Sigmoid colon (tissue), 7 donors: Measurements from ENCODE around the gene MINK1. TPM values are rescaled to one million over a fixed set of nuclear protein-coding genes. Genes with fewer than 3 reads are reported as not detected.

Source experiments
- DNase-seq: peaks from one replicate; pipeline ENCODE4 v3.0.0-alpha.2; 2019
- H3K27ac ChIP-seq, 4 donors: fragments of 200-600 bp; sonication (generic); one replicate each; pipeline ENCODE4 v1.5.1; 2016 to 2019; ENCODE audit warnings: mild to moderate bottlenecking in 1 of 4
- H3K27me3 ChIP-seq, 3 donors: fragments of 200-600 bp; sonication (generic); one replicate each; pipeline ENCODE4 v1.5.1; 2019; ENCODE audit warnings: mild to moderate bottlenecking in 1 of 3
- H3K36me3 ChIP-seq, 4 donors: fragments of 200-600 bp; sonication (generic); one replicate each; pipeline ENCODE4 v1.5.1; 2016 to 2019
- H3K4me1 ChIP-seq, 4 donors: fragments of 200-600 bp; sonication (generic); one replicate each; pipeline ENCODE4 v1.5.1; 2017 to 2019
- H3K4me3 ChIP-seq, 4 donors: fragments of 200-600 bp; sonication (generic); one replicate each; pipeline ENCODE4 v1.5.1; 2017 to 2019; ENCODE audit warnings: mild to moderate bottlenecking in 2 of 4, moderate library complexity in 1 of 4
- H3K9me3 ChIP-seq, 4 donors: fragments of 200-600 bp in 3 of 4; sonication (generic) in 3 of 4; one replicate each; pipeline versions ENCODE4 v1.5.1 to v1.6.1; 2013 to 2019
- EP300 ChIP-seq, 4 donors: sonication (generic); formaldehyde crosslinking; IDR thresholded peaks; one replicate each; pipeline ENCODE4 v1.6.1; 2017; ENCODE audit warnings: antibody characterized with exemption in 4 of 4
- POLR2A ChIP-seq, 2 donors: fragments of 450-650 bp; IDR thresholded peaks; one replicate each; pipeline ENCODE4 v1.6.1; 2016; ENCODE audit warnings: antibody characterized with exemption in 2 of 2, mild to moderate bottlenecking in 2 of 2, moderate library complexity in 2 of 2
- POLR2AphosphoS5 ChIP-seq, 4 donors: sonication (generic); formaldehyde crosslinking; IDR thresholded peaks; one replicate each; pipeline ENCODE4 v1.6.1; 2017; ENCODE audit warnings: antibody characterized with exemption in 4 of 4
- WGBS, 2 donors: extraction: QIAGEN DNeasy Blood & Tissue Kit; methylation state at CpG; one replicate each; pipeline ENCODE4 v1.1.7; 2013; 5-methylcytosine and 5-hydroxymethylcytosine counted together
- intact Hi-C: fragments of 100-400 bp; cut with DNase I; formaldehyde crosslinking; loops from one replicate; pipeline ENCODE4 v1.15.1; 2023
- polyA plus RNA-seq, 3 donors: library from polyadenylated mRNA; stranded (reverse); fragments of 200-250 nt; gene quantifications; one replicate each; pipeline ENCODE4 v1.2.3, GENCODE V29; 2013
- total RNA-seq, 4 donors: library from RNA; depleted of rRNA; stranded (reverse); fragments of >200 nt; gene quantifications; one replicate each; pipeline ENCODE4 v1.1.0, GENCODE V29; 2016
- TF ChIP-seq, protein P1 (sequence below), 4 experiments: fragments of 450-650 bp in 3 of 4; fragments of 200-600 bp in 1 of 4; IDR thresholded peaks; one replicate each; pipeline ENCODE4 v1.5.1; 2016 to 2019; ENCODE audit warnings: antibody characterized with exemption in 4 of 4, mild to moderate bottlenecking in 3 of 4, moderate library complexity in 2 of 4
- donor health status: healthy with polysubstance abuse.
- donor health status: Bipolar disorder and iron deficiency.
- donor health status: healthy.

Gene MINK1
- total and polyA plus RNA-seq, 7 donors = 17.1 to 117 (median 43.8) TPM

DNA sequence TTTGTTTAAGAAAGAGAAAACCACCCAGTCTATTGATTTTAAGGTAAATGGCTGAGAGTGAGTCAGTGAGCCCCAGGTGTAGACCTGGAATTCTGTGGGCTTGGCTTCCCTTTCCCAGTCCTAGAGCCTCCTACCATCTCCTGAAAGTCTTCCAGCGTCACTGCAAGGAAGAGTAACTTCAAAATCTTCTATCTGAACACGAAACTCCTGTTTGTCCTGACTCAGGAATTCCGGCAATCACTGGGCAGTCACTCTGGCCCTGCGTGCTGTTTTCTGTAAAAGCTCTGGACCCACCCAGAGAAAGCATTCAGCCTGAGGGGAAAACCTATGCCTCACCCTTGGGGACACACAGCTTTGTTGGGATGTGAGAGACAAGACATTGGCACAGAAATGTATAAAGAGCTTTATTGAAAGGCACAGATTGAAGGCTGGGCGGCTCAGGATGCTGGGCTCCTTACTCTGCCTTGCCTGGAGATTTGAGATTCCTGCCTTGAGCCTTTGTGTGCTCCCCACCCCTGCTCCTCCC lies 15.9 kb downstream of the MINK1 start:
- Histone ChIP-seq H3K27me3 (no peaks in the 10 kb centered on the region), H3K4me1 (peaks cover 0 to 13% (median 6%) of the 10 kb centered on the region in 4 donors), H3K36me3 (no peaks in the 10 kb centered on the region), H3K4me3 (no peak overlapping the region), H3K9me3 (no peaks in the 10 kb centered on the region), H3K27ac (no peak overlapping the region)
- TF ChIP-seq, protein P1, sequence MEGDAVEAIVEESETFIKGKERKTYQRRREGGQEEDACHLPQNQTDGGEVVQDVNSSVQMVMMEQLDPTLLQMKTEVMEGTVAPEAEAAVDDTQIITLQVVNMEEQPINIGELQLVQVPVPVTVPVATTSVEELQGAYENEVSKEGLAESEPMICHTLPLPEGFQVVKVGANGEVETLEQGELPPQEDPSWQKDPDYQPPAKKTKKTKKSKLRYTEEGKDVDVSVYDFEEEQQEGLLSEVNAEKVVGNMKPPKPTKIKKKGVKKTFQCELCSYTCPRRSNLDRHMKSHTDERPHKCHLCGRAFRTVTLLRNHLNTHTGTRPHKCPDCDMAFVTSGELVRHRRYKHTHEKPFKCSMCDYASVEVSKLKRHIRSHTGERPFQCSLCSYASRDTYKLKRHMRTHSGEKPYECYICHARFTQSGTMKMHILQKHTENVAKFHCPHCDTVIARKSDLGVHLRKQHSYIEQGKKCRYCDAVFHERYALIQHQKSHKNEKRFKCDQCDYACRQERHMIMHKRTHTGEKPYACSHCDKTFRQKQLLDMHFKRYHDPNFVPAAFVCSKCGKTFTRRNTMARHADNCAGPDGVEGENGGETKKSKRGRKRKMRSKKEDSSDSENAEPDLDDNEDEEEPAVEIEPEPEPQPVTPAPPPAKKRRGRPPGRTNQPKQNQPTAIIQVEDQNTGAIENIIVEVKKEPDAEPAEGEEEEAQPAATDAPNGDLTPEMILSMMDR (IDR thresholded peaks at IDR 0.05) = no peak
- no peak for TF ChIP-seq POLR2AphosphoS5 (IDR thresholded peaks at IDR 0.05)
- TF ChIP-seq EP300 (IDR thresholded peaks at IDR 0.05) = no peak
- TF ChIP-seq POLR2A (IDR thresholded peaks at IDR 0.05) = no peak
- 87 to 91% methylated on average over 5 of the region's 5 CpGs for WGBS, 2 donors
- intact Hi-C loops = no loop called here
- DNase-seq = no peak

DNA sequence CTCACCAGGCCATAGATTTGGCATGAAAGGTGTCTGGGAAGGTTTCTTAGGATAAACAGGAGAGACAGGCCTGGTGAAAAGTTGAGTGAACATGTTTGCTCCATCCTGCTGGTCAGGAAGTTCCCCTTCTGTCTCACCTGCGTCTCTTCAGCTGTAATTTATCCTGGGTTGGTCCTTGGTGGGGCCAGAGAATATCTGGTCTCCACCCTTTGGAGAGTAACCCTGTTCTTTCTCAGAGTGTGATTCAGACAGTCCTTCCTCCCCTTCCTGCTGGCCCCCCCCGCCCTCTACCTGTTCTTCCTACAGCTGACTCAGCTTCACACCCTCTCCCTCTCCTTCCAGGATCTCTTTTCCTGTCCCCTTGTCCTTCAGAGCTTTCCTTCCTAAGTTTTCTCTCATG lies 17.1 kb downstream of the MINK1 start:
- 23 to 79% methylated on average over 2 of the region's 2 CpGs for WGBS, 2 donors
- peaks cover 0 to 13% (median 6%) of the 10 kb centered on the region in 4 donors for H3K4me1 ChIP-seq
- intact Hi-C loops = no loop called here

DNA sequence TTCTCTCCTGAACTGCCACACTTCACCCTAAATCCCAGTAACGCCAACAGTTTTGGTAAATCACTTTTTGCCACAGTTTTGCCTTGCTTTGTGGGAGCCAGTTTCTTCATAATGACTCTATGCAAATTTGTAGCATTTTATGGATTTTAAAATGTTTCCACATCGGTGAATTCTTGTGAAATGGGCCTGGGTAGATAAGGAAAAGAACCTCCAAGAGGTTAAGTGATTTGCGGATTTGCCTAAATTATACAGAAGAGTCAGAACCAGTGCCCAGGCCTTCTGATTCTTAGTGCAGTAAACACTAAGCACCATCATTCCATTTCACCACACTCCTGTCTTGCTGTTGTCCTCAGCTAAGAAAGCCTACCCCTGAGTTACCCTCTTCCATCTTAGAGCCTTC lies 17.9 kb downstream of the MINK1 start:
- Histone ChIP-seq H3K27me3 (no peaks in the 10 kb centered on the region), H3K9me3 (no peaks in the 10 kb centered on the region), H3K4me1 (peaks cover 0 to 13% (median 6%) of the 10 kb centered on the region in 4 donors), H3K27ac (no peak overlapping the region), H3K36me3 (no peaks in the 10 kb centered on the region), H3K4me3 (no peak overlapping the region)
- TF ChIP-seq EP300 (IDR thresholded peaks at IDR 0.05) = no peak
- TF ChIP-seq POLR2A (IDR thresholded peaks at IDR 0.05) = no peak
- TF ChIP-seq, protein P1 (IDR thresholded peaks at IDR 0.05) = no peak
- TF ChIP-seq POLR2AphosphoS5 (IDR thresholded peaks at IDR 0.05) = no peak
- WGBS, 2 donors = 83 to 86% methylated on average over 3 of the region's 3 CpGs
- DNase-seq = no peak
- intact Hi-C loops = no loop called here

More for the DNA sequence above, 17.1 kb downstream of the MINK1 start:
- no peak for DNase-seq
- no peak for TF ChIP-seq POLR2A (IDR thresholded peaks at IDR 0.05)
- TF ChIP-seq EP300 (IDR thresholded peaks at IDR 0.05) = no peak
- TF ChIP-seq, protein P1 (IDR thresholded peaks at IDR 0.05) = no peak
- no peak for TF ChIP-seq POLR2AphosphoS5 (IDR thresholded peaks at IDR 0.05)
- Histone ChIP-seq H3K36me3 (no peaks in the 10 kb centered on the region), H3K27me3 (no peaks in the 10 kb centered on the region), H3K4me3 (no peak overlapping the region), H3K27ac (no peak overlapping the region), H3K9me3 (no peaks in the 10 kb centered on the region)

DNA sequence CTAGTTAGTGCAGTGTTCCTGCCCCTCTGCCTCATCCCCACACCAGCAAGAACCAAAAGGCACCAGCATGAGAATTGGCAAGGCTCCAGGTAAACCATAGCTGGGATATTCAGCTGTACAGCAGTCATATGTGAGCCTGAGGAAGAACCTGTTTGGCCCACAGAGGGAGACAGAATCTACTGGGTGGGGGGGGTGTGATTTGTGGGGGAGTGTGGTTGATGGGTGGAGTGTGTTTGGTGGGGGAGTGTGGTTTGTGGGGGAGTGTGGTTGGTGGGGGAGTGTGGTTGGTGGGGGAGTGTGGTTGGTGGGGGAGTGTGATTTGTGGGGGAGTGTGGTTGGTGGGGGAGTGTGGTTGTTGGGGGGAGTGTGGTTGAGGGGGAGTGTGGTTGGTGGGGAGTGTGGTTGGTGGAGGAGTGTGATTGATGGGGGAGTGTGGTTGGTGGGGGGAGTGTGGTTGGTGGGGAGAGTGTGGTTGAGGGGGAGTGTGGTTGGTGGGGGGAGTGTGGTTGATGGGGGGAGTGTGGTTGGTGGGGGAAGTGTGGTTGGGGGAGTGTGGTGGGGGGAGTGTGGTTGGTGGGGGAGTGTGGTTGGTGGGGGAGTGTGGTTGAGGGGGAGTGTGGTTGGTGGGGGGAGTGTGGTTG lies 19.5 kb downstream of the MINK1 start:
- intact Hi-C loops = no loop called here
- Histone ChIP-seq H3K4me1 (peaks cover 0 to 15% (median 8%) of the 10 kb centered on the region in 4 donors), H3K27me3 (no peaks in the 10 kb centered on the region), H3K27ac (peak overlapping the region in 1 of 4 donors; percentile 10), H3K36me3 (no peaks in the 10 kb centered on the region), H3K4me3 (no peak overlapping the region), H3K9me3 (no peaks in the 10 kb centered on the region)
- TF ChIP-seq POLR2A (IDR thresholded peaks at IDR 0.05) = no peak
- TF ChIP-seq, protein P1 (IDR thresholded peaks at IDR 0.05) = no peak
- no peak for TF ChIP-seq EP300 (IDR thresholded peaks at IDR 0.05)
- no peak for TF ChIP-seq POLR2AphosphoS5 (IDR thresholded peaks at IDR 0.05)
- DNase-seq = no peak
